CD8-positive, alpha-beta memory T cell (primary cell): Measurements from ENCODE around the gene MCF2L2. TPM values are rescaled to one million over a fixed set of nuclear protein-coding genes. Genes with fewer than 3 reads are reported as not detected.

Experiments
- CTCF ChIA-PET: fragments of 350-600 bp; sonication (Branson Sonifier 250); formaldehyde crosslinking; loops from one replicate; lab custom pipeline; 2021; ENCODE audit warnings: antibody characterized with exemption; lab: Charles Lee
- POLR2A ChIA-PET: fragments of 350-600 bp; sonication (Branson Sonifier 250); formaldehyde crosslinking; loops from one replicate; lab custom pipeline; 2021; ENCODE audit warnings: antibody characterized with exemption; lab: Charles Lee
- DNase-seq, 5 donors: peaks; one replicate each; pipeline versions ENCODE4 v3.0.0 to v3.0.0-alpha.2; 2020 to 2022; ENCODE audit warnings: mixed read lengths in 1 of 5
- H3K27ac ChIP-seq: one replicate; pipeline ENCODE4 v1.7.0; 2013; ENCODE audit warnings: low read depth, mild to moderate bottlenecking, low read length, moderate library complexity
- H3K27me3 ChIP-seq: 2 replicates; pipeline ENCODE4 v1.7.0; 2013; ENCODE audit warnings: low read length, mild to moderate bottlenecking; ENCODE audit not compliant: insufficient read depth, poor library complexity, severe bottlenecking
- H3K36me3 ChIP-seq: 2 replicates; pipeline ENCODE4 v1.7.0; 2013; ENCODE audit warnings: mild to moderate bottlenecking, low read length, moderate library complexity; ENCODE audit not compliant: insufficient read depth
- H3K4me1 ChIP-seq: 2 replicates; pipeline ENCODE4 v1.7.0; 2013; ENCODE audit warnings: mild to moderate bottlenecking, low read length, moderate library complexity; ENCODE audit not compliant: insufficient read depth
- H3K4me3 ChIP-seq: 2 replicates; pipeline ENCODE4 v1.7.0; 2013; ENCODE audit warnings: mild to moderate bottlenecking, low read length
- H3K9me3 ChIP-seq: 2 replicates; pipeline ENCODE4 v1.7.0; 2013; ENCODE audit warnings: mild to moderate bottlenecking, low read length
- H3K27ac Mint-ChIP-seq, 8 donors: one replicate each; pipeline ENCODE4 v1.8.0; 2020 to 2021; ENCODE audit warnings: mixed read lengths in 8 of 8, mild to moderate bottlenecking in 6 of 8, inconsistent platforms in 3 of 8, moderate library complexity in 3 of 8
- H3K27me3 Mint-ChIP-seq, 2 donors: one replicate each; pipeline ENCODE4 v1.8.0; 2020 to 2021; ENCODE audit warnings: mixed read lengths in 2 of 2, mild to moderate bottlenecking in 1 of 2, moderate library complexity in 1 of 2
- H3K36me3 Mint-ChIP-seq, 3 donors: one replicate each; pipeline ENCODE4 v1.8.0; 2020 to 2021; ENCODE audit warnings: mixed read lengths in 3 of 3, inconsistent platforms in 1 of 3, mild to moderate bottlenecking in 1 of 3
- H3K4me1 Mint-ChIP-seq, 3 donors: one replicate each; pipeline ENCODE4 v1.8.0; 2020 to 2021; ENCODE audit warnings: mixed read lengths in 3 of 3, inconsistent platforms in 1 of 3, mild to moderate bottlenecking in 1 of 3
- H3K4me3 Mint-ChIP-seq, 7 donors: one replicate each; pipeline ENCODE4 v1.8.0; 2020 to 2021; ENCODE audit warnings: mixed read lengths in 7 of 7, mild to moderate bottlenecking in 6 of 7, moderate library complexity in 4 of 7, inconsistent platforms in 2 of 7
- H3K9me3 Mint-ChIP-seq, 5 donors: one replicate each; pipeline ENCODE4 v1.8.0; 2020 to 2022; ENCODE audit warnings: mixed read lengths in 5 of 5, mild to moderate bottlenecking in 3 of 5, moderate library complexity in 2 of 5, inconsistent platforms in 1 of 5
- polyA plus RNA-seq: library from polyadenylated mRNA; unstranded; fragments of 300-500 nt; fragmentation: Illumina TruSeq; gene quantifications from one replicate; pipeline ENCODE4 v1.2.3, GENCODE V29; 2021
- total RNA-seq, 2 experiments: library from RNA; stranded (reverse); gene quantifications; one replicate each; pipeline ENCODE4 v1.2.3, GENCODE V29; 2021

The MCF2L2 gene
- total and polyA plus RNA-seq, 3 experiments from 2014 or later = 0.78 to 3.5 (median 2.8) TPM

GRCh38 chr3:183208800-183209199 is 219.6 kb downstream of the MCF2L2 start:
- ChIA-PET CTCF (no interaction called here), POLR2A (no interaction called here)
- Histone ChIP-seq H3K4me1 (no peaks in the 10 kb centered on the region), H3K36me3 (no peaks in the 10 kb centered on the region), H3K9me3 (no peaks in the 10 kb centered on the region), H3K27me3 (no peaks in the 10 kb centered on the region), H3K27ac (no peak overlapping the region), H3K4me3 (no peak overlapping the region)
- Mint-ChIP-seq H3K36me3 (peaks cover 3 to 20% (median 7%) of the 10 kb centered on the region in 3 donors), H3K4me3 (no peak overlapping the region), H3K27me3 (peaks cover 0 to 2% of the 10 kb centered on the region in 2 donors), H3K9me3 (peaks cover 0 to 3% (median 2%) of the 10 kb centered on the region in 5 donors), H3K27ac (no peak overlapping the region), H3K4me1 (no peaks in the 10 kb centered on the region)
- DNase-seq = no peak

DNA sequence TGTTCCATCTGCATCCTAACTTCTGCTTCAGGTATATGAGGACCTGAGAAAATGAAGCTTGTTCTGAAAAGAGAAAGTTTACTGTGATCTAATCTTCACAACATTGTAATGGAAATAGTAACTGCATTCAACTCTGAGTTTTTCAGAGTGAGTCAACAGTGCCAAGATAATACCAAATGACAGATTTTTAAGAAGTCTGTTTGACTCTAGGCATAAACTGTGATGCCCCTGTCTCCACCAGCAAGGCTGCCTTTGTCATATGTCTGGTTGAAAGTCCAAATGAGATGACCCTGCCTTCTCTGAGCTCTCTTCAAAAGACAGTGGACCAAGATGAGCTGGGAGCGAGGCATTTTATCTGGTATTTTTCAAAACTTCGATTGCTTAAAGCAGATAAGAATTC is 220.2 kb downstream of the MCF2L2 start:
- Histone ChIP-seq H3K27me3 (no peaks in the 10 kb centered on the region), H3K9me3 (no peaks in the 10 kb centered on the region), H3K4me1 (no peaks in the 10 kb centered on the region), H3K27ac (no peak overlapping the region), H3K36me3 (no peaks in the 10 kb centered on the region), H3K4me3 (no peak overlapping the region)
- Mint-ChIP-seq H3K27me3 (peaks cover 0 to 2% of the 10 kb centered on the region in 2 donors), H3K27ac (no peak overlapping the region), H3K4me1 (peaks cover 0 to 4% (median 0%) of the 10 kb centered on the region in 3 donors), H3K9me3 (peaks cover 2 to 9% (median 4%) of the 10 kb centered on the region in 5 donors), H3K4me3 (no peak overlapping the region), H3K36me3 (peaks cover 3 to 25% (median 9%) of the 10 kb centered on the region in 3 donors)
- DNase-seq = no peak
- ChIA-PET CTCF (no interaction called here), POLR2A (no interaction called here)

GRCh38 chr3:183203670-183204069 is 224.7 kb downstream of the MCF2L2 start:
- H3K4me3 ChIP-seq = no peak overlapping the region
- H3K36me3 ChIP-seq = no peaks in the 10 kb centered on the region
- ChIA-PET CTCF (no interaction called here), POLR2A (no interaction called here)
- H3K27ac Mint-ChIP-seq = no peak overlapping the region
- peak overlapping the region in 1 of 7 donors; percentile 16 for H3K4me3 Mint-ChIP-seq
- no peaks in the 10 kb centered on the region for H3K27me3 Mint-ChIP-seq
- peaks cover 4% of the 10 kb centered on the region for H3K4me1 ChIP-seq
- H3K27ac ChIP-seq = no peak overlapping the region
- no peaks in the 10 kb centered on the region for H3K27me3 ChIP-seq
- no peak for DNase-seq
- peaks cover 4 to 21% (median 8%) of the 10 kb centered on the region in 5 donors for H3K9me3 Mint-ChIP-seq
- peaks cover 4 to 32% (median 8%) of the 10 kb centered on the region in 3 donors for H3K36me3 Mint-ChIP-seq
- H3K9me3 ChIP-seq = no peaks in the 10 kb centered on the region
- H3K4me1 Mint-ChIP-seq = peaks cover 13 to 15% (median 14%) of the 10 kb centered on the region in 3 donors

DNA sequence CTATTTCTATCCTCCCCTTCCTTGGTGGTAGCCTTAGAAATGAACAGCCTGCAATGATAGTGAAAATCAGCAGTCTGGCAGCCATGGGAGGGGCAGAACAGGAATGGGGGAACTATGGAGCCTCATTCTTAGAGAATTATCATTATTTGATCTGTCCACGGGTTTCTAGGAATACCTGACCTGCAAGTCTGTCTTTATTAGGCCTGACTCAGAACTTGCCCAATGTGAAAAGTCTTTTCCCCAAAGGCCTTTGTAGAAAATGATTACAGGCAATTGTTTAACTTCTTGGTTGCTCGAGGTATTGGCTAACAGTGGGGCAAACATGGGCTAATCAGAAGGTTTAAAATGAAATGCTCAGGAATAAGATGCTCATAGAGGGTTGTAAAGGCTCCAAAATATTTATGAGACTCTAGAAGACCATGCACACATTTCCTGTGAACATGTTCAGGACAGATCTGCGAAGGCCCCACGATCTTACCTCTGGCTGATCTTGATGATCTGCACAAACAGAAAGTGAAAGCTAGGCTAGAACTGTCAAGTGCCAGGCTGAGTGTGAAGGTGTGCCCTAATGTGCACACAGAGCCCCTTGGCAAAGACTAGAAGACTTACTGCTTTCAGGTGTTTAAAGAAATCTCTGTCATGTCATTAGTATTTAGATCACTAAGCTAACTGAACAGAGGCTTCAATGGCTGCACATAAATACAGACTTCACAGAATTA is 226.3 kb downstream of the MCF2L2 start:
- ChIA-PET POLR2A (no interaction called here), CTCF (no interaction called here)
- Mint-ChIP-seq H3K4me1 (peaks cover 13 to 15% (median 14%) of the 10 kb centered on the region in 3 donors), H3K36me3 (peaks cover 4 to 32% (median 8%) of the 10 kb centered on the region in 3 donors), H3K27me3 (no peaks in the 10 kb centered on the region), H3K27ac (peak overlapping the region in 7 of 8 donors; percentile 20 to 86 (median 78)), H3K9me3 (peaks cover 4 to 21% (median 8%) of the 10 kb centered on the region in 5 donors), H3K4me3 (peak overlapping the region in 6 of 7 donors; percentile 68 to 78 (median 70))
- no peaks in the 10 kb centered on the region for H3K36me3 ChIP-seq
- no peaks in the 10 kb centered on the region for H3K27me3 ChIP-seq
- H3K4me1 ChIP-seq = peaks cover 4% of the 10 kb centered on the region
- H3K9me3 ChIP-seq = no peaks in the 10 kb centered on the region
- peak in 3 of 5 donors; percentile 8 to 48 (median 16) for DNase-seq
- peak overlapping the region; percentile 12 for H3K4me3 ChIP-seq
- no peak overlapping the region for H3K27ac ChIP-seq

DNA sequence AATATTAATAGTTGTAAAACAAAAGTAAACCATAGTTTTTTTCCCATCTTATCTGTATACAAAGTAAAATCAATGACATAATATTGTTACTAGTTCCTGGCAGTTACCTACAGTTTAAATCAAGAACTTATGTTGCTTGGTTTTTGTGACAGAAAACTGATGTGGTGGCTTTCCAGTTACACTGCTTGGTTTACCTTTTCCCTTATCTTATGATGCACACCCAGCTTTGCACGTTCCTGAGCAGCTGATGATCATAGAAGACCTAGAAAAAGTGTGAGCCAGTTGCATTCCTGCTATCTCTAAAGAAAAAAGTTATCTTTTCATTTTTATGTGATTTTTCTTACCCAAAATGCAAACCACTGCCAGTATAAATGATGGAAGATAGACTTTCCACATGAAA is 229.5 kb downstream of the MCF2L2 start:
- Mint-ChIP-seq H3K9me3 (peaks cover 4 to 19% (median 7%) of the 10 kb centered on the region in 5 donors), H3K36me3 (peaks cover 2 to 22% (median 6%) of the 10 kb centered on the region in 3 donors), H3K4me1 (peaks cover 13 to 15% (median 14%) of the 10 kb centered on the region in 3 donors), H3K27me3 (no peaks in the 10 kb centered on the region), H3K4me3 (no peak overlapping the region), H3K27ac (no peak overlapping the region)
- H3K9me3 ChIP-seq = no peaks in the 10 kb centered on the region
- no peaks in the 10 kb centered on the region for H3K36me3 ChIP-seq
- no peak overlapping the region for H3K27ac ChIP-seq
- H3K27me3 ChIP-seq = no peaks in the 10 kb centered on the region
- no peak for DNase-seq
- H3K4me1 ChIP-seq = peaks cover 4% of the 10 kb centered on the region
- ChIA-PET CTCF (no interaction called here), POLR2A (no interaction called here)
- no peak overlapping the region for H3K4me3 ChIP-seq

- H3K27ac ChIP-seq = no peak overlapping the region
- no peak for DNase-seq
- Mint-ChIP-seq H3K4me3 (no peak overlapping the region), H3K9me3 (peaks cover 0 to 11% (median 4%) of the 10 kb centered on the region in 5 donors), H3K36me3 (peaks cover 2 to 14% (median 4%) of the 10 kb centered on the region in 3 donors), H3K4me1 (peaks cover 12 to 13% (median 12%) of the 10 kb centered on the region in 3 donors), H3K27me3 (no peaks in the 10 kb centered on the region), H3K27ac (no peak overlapping the region)
- ChIA-PET CTCF (no interaction called here), POLR2A (no interaction called here)
- H3K36me3 ChIP-seq = no peaks in the 10 kb centered on the region
- H3K4me3 ChIP-seq = no peak overlapping the region
- no peaks in the 10 kb centered on the region for H3K9me3 ChIP-seq
- H3K27me3 ChIP-seq = no peaks in the 10 kb centered on the region
- H3K4me1 ChIP-seq = peaks cover 4% of the 10 kb centered on the region
Measured at GRCh38 chr3:183197734-183198133, 230.7 kb downstream of the MCF2L2 start.

GRCh38 chr3:183195266-183195665 is 233.2 kb downstream of the MCF2L2 start:
- no peak overlapping the region for H3K4me3 Mint-ChIP-seq
- no peaks in the 10 kb centered on the region for H3K4me1 ChIP-seq
- no peaks in the 10 kb centered on the region for H3K9me3 ChIP-seq
- POLR2A ChIA-PET = no interaction called here
- H3K36me3 ChIP-seq = no peaks in the 10 kb centered on the region
- H3K27ac Mint-ChIP-seq = no peak overlapping the region
- H3K27ac ChIP-seq = no peak overlapping the region
- H3K4me1 Mint-ChIP-seq = no peaks in the 10 kb centered on the region
- H3K36me3 Mint-ChIP-seq = no peaks in the 10 kb centered on the region
- no peak for DNase-seq
- H3K27me3 ChIP-seq = no peaks in the 10 kb centered on the region
- H3K9me3 Mint-ChIP-seq = peaks cover 0 to 3% (median 0%) of the 10 kb centered on the region in 5 donors
- CTCF ChIA-PET = no interaction called here
- H3K4me3 ChIP-seq = no peak overlapping the region
- no peaks in the 10 kb centered on the region for H3K27me3 Mint-ChIP-seq

DNA sequence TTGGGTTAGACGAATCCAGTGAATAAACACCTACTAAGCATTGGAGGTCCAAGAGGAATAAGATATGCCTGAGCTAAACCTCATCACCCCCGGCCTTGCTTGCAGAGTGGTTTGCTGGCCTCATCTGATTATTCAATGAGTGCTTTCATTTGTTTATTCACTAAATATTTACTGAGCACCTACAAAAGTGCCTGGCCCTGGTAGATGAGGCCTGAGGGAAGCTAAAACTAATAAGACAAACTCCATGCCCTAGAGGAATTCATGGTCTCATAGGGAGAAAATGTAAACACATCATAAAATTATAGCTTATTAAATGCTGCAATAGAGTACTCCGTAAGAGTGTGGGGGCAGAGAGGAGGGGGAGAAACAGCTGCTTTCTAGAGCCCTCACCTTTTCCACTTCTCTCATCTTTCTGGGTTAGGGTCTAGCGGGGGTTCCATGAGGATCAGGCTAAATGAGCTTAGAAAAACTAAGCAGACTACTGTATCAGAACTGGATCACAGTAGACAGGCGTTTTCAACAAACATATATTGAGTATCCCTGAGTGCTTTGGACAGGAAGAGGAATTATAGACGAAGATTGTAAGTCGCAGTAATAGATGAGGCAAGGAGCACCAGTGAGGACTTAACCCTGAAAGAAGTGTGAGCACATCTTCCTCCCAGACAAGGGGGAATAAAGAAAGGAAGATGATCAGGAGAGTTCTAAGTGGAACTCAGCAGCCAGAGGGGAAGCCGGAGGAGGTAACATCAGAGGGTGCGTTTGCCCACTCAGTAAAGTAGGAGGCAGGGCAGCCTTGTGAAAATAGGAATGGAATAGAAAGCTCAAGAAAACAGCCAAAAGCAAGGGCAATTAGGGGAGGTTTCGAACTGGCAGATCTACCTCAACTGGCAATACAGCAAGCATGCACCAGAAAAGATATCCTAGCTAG is 234.4 kb downstream of the MCF2L2 start:
- H3K36me3 Mint-ChIP-seq = no peaks in the 10 kb centered on the region
- no peaks in the 10 kb centered on the region for H3K4me1 Mint-ChIP-seq
- no peak for DNase-seq

More for the DNA sequence above, 234.4 kb downstream of the MCF2L2 start:
- peak overlapping the region in 1 of 8 donors; percentile 16 for H3K27ac Mint-ChIP-seq
- Histone ChIP-seq H3K4me1 (no peaks in the 10 kb centered on the region), H3K4me3 (no peak overlapping the region), H3K9me3 (no peaks in the 10 kb centered on the region), H3K36me3 (no peaks in the 10 kb centered on the region), H3K27ac (no peak overlapping the region), H3K27me3 (no peaks in the 10 kb centered on the region)
- H3K9me3 Mint-ChIP-seq = no peaks in the 10 kb centered on the region
- no peaks in the 10 kb centered on the region for H3K27me3 Mint-ChIP-seq
- ChIA-PET POLR2A (no interaction called here), CTCF (no interaction called here)
- H3K4me3 Mint-ChIP-seq = no peak overlapping the region
